SH-SY5Y (cell line): ENCODE data around the gene PLA2G4B.

Source experiments
- GATA2 ChIP-seq: IDR thresholded peaks from 2 replicates; pipeline ENCODE4 v1.6.1; 2011; ENCODE audit warnings: mild to moderate bottlenecking, low read depth, low read length
- GATA3 ChIP-seq: IDR thresholded peaks from 2 replicates; pipeline ENCODE4 v1.6.1; 2011; ENCODE audit warnings: low read depth, mild to moderate bottlenecking, low read length, moderate library complexity

DNA sequence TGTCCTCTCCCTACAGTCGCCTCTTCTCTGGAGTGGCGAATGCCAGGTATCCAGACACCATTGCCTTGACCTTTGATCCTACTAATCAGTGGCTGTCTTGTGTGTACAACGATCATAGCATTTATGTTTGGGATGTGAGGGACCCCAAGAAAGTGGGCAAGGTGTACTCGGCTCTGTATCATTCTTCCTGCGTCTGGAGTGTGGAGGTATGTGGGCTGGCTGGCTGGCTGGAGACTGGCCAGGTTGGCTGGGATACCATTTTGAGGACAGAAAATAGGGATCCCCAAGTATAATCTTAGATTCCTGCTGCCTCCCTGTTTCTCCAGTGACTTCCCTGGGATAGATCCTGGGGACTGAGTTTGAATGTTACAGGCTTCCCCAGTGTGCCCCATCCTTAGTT is 24.1 kb upstream of the PLA2G4B start:
- TF ChIP-seq GATA3, result no peak
- TF ChIP-seq GATA2, result no peak
